Motor neuron (in vitro differentiated cells): ENCODE measurements around the gene AFF3. TPM values are rescaled to one million over a fixed set of nuclear protein-coding genes. Genes with fewer than 3 reads are reported as not detected.

ENCODE experiments used
- ATAC-seq, 8 experiments: fragments of 200-7000 bp; cut with Tn5 transposase; replicated peaks in 6 of 8; 2 replicates each; pipeline ENCODE4 v1.8.0; 2021; ENCODE audit warnings: mild to moderate bottlenecking in 8 of 8, moderate library complexity in 8 of 8
- H3K27ac ChIP-seq, 2 donors: fragments of 250-450 bp; sonication (Bioruptor Pico); 2 replicates each; pipeline ENCODE4 v1.9.0; 2021; ENCODE audit warnings: antibody characterized with exemption in 2 of 2, mild to moderate bottlenecking in 2 of 2, moderate library complexity in 1 of 2
- H3K4me1 ChIP-seq, 2 donors: fragments of 250-450 bp; sonication (Bioruptor Pico); replicated peaks in 1 of 2; 2 replicates each; pipeline ENCODE4 v1.6.1; 2021; ENCODE audit warnings: antibody characterized with exemption in 2 of 2, mild to moderate bottlenecking in 2 of 2, moderate library complexity in 1 of 2
- H3K4me3 ChIP-seq, 5 donors: fragments of 250-450 bp; sonication (Bioruptor Pico); 2 replicates each; pipeline ENCODE4 v1.9.0; 2021; ENCODE audit warnings: antibody characterized with exemption in 5 of 5, mild to moderate bottlenecking in 5 of 5, moderate library complexity in 4 of 5
- WGBS, 10 experiments: fragments of 450-650 bp; shearing (Covaris generic); methylation state at CpG; one replicate each; pipeline ENCODE4 v1.0.0; 2022; 5-methylcytosine and 5-hydroxymethylcytosine counted together
- in situ Hi-C, 9 experiments: fragments of 400-800 bp; cut with MboI; loops; one replicate each; pipeline ENCODE4 v1.15.0; 2021; ENCODE audit warnings: low sequenced_read_pairs in 9 of 9, low pct_unique_long_range_greater_than_20kb in 2 of 9; ENCODE audit not compliant: unreplicated experiment in 9 of 9
- total RNA-seq, 8 experiments: library from RNA; unstranded; fragments of 300-600 nt; gene quantifications; 2 replicates each; pipeline versions ENCODE4 v1.2.3 to v1.2.4, GENCODE V29; 2022

AFF3 gene
- total RNA-seq, 8 experiments from 2014 or later = 0.99 to 33.6 (median 16.7) TPM

- in situ Hi-C loops = no loop called here
- 53 to 100% (median 86%) methylated on average over 1 to 2 of the region's 2 CpGs; no CpG with 5 or more reads in 1 of the 10 experiments for WGBS, 10 experiments
- Histone ChIP-seq H3K4me1 (peaks cover 3 to 6% of the 10 kb centered on the region in 2 donors), H3K4me3 (no peak overlapping the region), H3K27ac (no peak overlapping the region)
- no peak for ATAC-seq
Measured at GRCh38 chr2:99734236-99734635, 408.2 kb downstream of the AFF3 start.

GRCh38 chr2:99729104-99730025 is 413.0 kb downstream of the AFF3 start:
- peak; percentile 57 to 81 (median 65) for ATAC-seq
- in situ Hi-C loops = loop anchor here in 1 of 9 experiments (10.0 kb wide), 1 partner anchor 515 kb away; no protein-coding TSS in a partner anchor
- 42 to 94% (median 78%) methylated on average over 1 to 5 of the region's 7 CpGs; no CpG with 5 or more reads in 1 of the 10 experiments for WGBS, 10 experiments
- Histone ChIP-seq H3K4me3 (no peak overlapping the region), H3K4me1 (peaks cover 3 to 12% of the 10 kb centered on the region in 2 donors), H3K27ac (peak overlapping the region in 1 of 2 donors; percentile 54)

DNA sequence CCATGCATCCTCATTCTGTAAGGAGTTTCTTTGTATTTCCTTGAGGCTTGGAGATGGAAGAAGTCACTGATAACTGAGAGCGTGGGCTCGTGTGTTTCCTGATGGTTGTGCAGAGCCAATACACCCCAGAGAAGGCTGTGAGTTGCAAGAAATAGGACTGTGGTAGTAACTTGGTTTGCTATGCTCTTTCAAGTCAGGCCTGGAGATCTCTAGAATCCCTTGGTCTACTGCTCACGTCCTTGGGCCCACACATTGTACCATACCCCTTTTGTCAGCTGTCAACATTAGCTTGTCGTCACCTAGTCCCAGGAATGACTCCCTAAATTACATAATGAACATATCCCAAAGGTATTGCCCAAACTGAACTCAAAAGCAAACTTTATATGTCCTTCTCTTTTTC is 414.2 kb downstream of the AFF3 start:
- no peak overlapping the region for H3K4me3 ChIP-seq
- 82 to 100% (median 100%) methylated on average over 1 to 3 of the region's 4 CpGs; no CpG with 5 or more reads in 3 of the 10 experiments for WGBS, 10 experiments
- no peak overlapping the region for H3K27ac ChIP-seq
- peaks cover 3 to 12% of the 10 kb centered on the region in 2 donors for H3K4me1 ChIP-seq
- in situ Hi-C loops = loop anchor here in 1 of 9 experiments (10.0 kb wide), 1 partner anchor 517 kb away; no protein-coding TSS in a partner anchor
- no peak for ATAC-seq

- ATAC-seq = no peak
- peaks cover 3 to 12% of the 10 kb centered on the region in 2 donors for H3K4me1 ChIP-seq
- 0 to 83% (median 64%) methylated on average over 1 of the region's 1 CpG; no CpG with 5 or more reads in 3 of the 10 experiments for WGBS, 10 experiments
- no peak overlapping the region for H3K27ac ChIP-seq
- in situ Hi-C loops = loop anchor here in 1 of 9 experiments (10.0 kb wide), 1 partner anchor 518 kb away; no protein-coding TSS in a partner anchor
- H3K4me3 ChIP-seq = no peak overlapping the region
Measured at GRCh38 chr2:99727199-99727598, 415.2 kb downstream of the AFF3 start.

GRCh38 chr2:99726691-99727090 is 415.7 kb downstream of the AFF3 start:
- in situ Hi-C loops = loop anchor here in 1 of 9 experiments (10.0 kb wide), 1 partner anchor 518 kb away; no protein-coding TSS in a partner anchor
- H3K4me1 ChIP-seq = peaks cover 3 to 12% of the 10 kb centered on the region in 2 donors
- WGBS, 10 experiments = 0 to 100% (median 74%) methylated on average over 2 of the region's 2 CpGs
- H3K4me3 ChIP-seq = no peak overlapping the region
- H3K27ac ChIP-seq = no peak overlapping the region
- no peak for ATAC-seq

DNA sequence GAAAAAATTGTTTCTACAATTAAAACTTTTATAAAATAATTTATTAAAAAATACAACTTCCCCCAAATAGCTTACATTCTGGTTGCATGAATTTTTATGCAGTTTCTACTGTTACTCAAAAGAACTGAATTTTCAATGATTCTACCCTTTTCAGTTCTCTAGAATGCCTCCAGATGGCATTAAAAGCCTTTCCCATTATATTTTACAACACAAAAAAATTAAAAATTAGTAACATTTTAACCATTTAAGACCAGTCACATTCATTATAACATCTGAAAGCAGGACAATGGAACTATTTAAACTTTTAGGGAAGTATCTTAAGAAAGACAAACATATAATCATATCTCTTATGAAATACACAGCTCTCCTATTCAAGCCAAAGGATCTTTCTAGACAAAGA is 416.6 kb downstream of the AFF3 start:
- Histone ChIP-seq H3K4me1 (peaks cover 3 to 12% of the 10 kb centered on the region in 2 donors), H3K4me3 (no peak overlapping the region), H3K27ac (no peak overlapping the region)
- no peak for ATAC-seq
- in situ Hi-C loops = loop anchor here in 1 of 9 experiments (10.0 kb wide), 1 partner anchor 519 kb away; no protein-coding TSS in a partner anchor

GRCh38 chr2:99722476-99722875 is 419.9 kb downstream of the AFF3 start:
- Histone ChIP-seq H3K4me3 (no peak overlapping the region), H3K4me1 (peaks cover 0 to 6% of the 10 kb centered on the region in 2 donors), H3K27ac (no peak overlapping the region)
- in situ Hi-C loops = loop anchor here in 3 of 9 experiments (10.0 to 25.0 kb wide), 4 partner anchors 160 to 665 kb away; no protein-coding TSS in a partner anchor
- 14 to 100% (median 89%) methylated on average over 1 to 2 of the region's 2 CpGs; no CpG with 5 or more reads in 2 of the 10 experiments for WGBS, 10 experiments
- no peak for ATAC-seq

- peak in 2 of 8 experiments; percentile 72 to 76 for ATAC-seq
- Histone ChIP-seq H3K27ac (no peak overlapping the region), H3K4me1 (no peaks in the 10 kb centered on the region), H3K4me3 (no peak overlapping the region)
- WGBS, 10 experiments = 9 to 100% (median 82%) methylated on average over 1 of the region's 1 CpG; no CpG with 5 or more reads in 2 of the 10 experiments
- in situ Hi-C loops = loop anchor here in 3 of 9 experiments (25.0 kb wide), 3 partner anchors 157 to 668 kb away; no protein-coding TSS in a partner anchor
Measured at GRCh38 chr2:99719102-99719501, 423.3 kb downstream of the AFF3 start.

- H3K4me1 ChIP-seq = peaks cover 0 to 3% of the 10 kb centered on the region in 2 donors
- in situ Hi-C loops = loop anchor here in 3 of 9 experiments (25.0 kb wide), 3 partner anchors 154 to 671 kb away; no protein-coding TSS in a partner anchor
- H3K4me3 ChIP-seq = no peak overlapping the region
- WGBS, 10 experiments = 67 to 100% (median 95%) methylated on average over 1 to 2 of the region's 2 CpGs; no CpG with 5 or more reads in 4 of the 10 experiments
- no peak for ATAC-seq
- no peak overlapping the region for H3K27ac ChIP-seq
Measured at GRCh38 chr2:99715956-99716355, 426.4 kb downstream of the AFF3 start.

DNA sequence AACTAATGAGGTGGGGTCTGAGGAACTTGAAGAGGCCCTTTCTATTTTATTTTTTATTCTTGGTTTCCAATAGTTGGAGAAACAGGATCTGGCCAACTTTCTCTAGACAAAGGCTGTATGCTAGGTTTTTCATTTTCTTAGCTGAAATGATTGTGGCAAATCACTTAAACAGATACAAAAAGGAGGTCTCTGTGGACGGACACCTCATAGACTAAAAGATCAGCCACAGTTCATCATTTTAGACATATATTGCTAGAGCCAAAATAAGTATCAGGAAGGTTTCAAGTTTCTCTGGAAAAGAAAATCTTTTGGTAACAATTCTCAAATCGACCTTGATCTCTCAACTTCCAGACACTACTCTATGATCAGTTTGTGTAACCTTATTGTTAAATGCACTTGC is 428.0 kb downstream of the AFF3 start:
- in situ Hi-C loops = loop anchor here in 3 of 9 experiments (25.0 kb wide), 3 partner anchors 152 to 673 kb away; no protein-coding TSS in a partner anchor
- no peak for ATAC-seq
- 10 to 92% (median 81%) methylated on average over 1 to 2 of the region's 2 CpGs; no CpG with 5 or more reads in 2 of the 10 experiments for WGBS, 10 experiments
- Histone ChIP-seq H3K4me1 (peaks cover 0 to 3% of the 10 kb centered on the region in 2 donors), H3K4me3 (no peak overlapping the region), H3K27ac (no peak overlapping the region)

GRCh38 chr2:99711144-99711543 is 431.2 kb downstream of the AFF3 start:
- peaks cover 0 to 14% of the 10 kb centered on the region in 2 donors for H3K4me1 ChIP-seq
- no peak overlapping the region for H3K4me3 ChIP-seq
- in situ Hi-C loops = loop anchor here in 3 of 9 experiments (25.0 kb wide), 3 partner anchors 149 to 676 kb away; no protein-coding TSS in a partner anchor
- no peak overlapping the region for H3K27ac ChIP-seq
- peak in 1 of 8 experiments; percentile 18 for ATAC-seq
- 0 to 100% (median 73%) methylated on average over 1 to 9 of the region's 9 CpGs; no CpG with 5 or more reads in 3 of the 10 experiments for WGBS, 10 experiments

DNA sequence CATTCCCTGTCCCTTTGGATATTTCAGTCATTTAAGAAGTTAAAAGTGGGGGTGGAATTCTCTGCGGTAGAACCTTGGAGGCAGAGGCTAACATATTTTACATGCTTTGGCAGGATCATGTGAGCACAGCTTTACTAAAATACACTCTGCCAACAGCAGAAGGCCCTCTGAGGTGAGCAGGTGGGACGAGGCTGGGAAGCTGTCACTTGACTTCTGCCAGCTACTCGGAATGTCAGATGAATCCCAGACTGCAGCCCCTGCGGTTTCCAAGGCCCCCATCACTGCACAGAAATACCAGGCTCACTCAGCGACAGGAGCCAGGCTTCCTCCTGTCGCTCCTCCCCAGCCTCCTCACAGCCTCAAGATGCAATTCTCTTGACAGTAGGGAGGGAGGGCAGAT is 431.7 kb downstream of the AFF3 start:
- ATAC-seq = peak in 2 of 8 experiments; percentile 27 to 56
- H3K4me1 ChIP-seq = peaks cover 0 to 14% of the 10 kb centered on the region in 2 donors
- no peak overlapping the region for H3K4me3 ChIP-seq
- in situ Hi-C loops = loop anchor here in 3 of 9 experiments (25.0 kb wide), 3 partner anchors 148 to 677 kb away; no protein-coding TSS in a partner anchor
- no peak overlapping the region for H3K27ac ChIP-seq
- 8 to 84% (median 39%) methylated on average over 1 to 3 of the region's 6 CpGs; no CpG with 5 or more reads in 4 of the 10 experiments for WGBS, 10 experiments
